IPS-18c (cell line): ENCODE data around the gene PHRF1.

Experiments used
- H3K4me3 ChIP-seq: 2 replicates; pipeline ENCODE4 v1.7.0; 2013; ENCODE audit warnings: low read depth, mild to moderate bottlenecking, low read length, moderate library complexity; ENCODE audit not compliant: insufficient read depth
- H3K9me3 ChIP-seq: one replicate; pipeline ENCODE4 v1.6.1; 2013; ENCODE audit warnings: mild to moderate bottlenecking, low read length, moderate library complexity; ENCODE audit not compliant: control insufficient read depth, insufficient read depth

The PHRF1 gene

GRCh38 chr11:625636-626268, 49.5 kb downstream of the PHRF1 start:
- Histone ChIP-seq H3K9me3 (no peaks in the 10 kb centered on the region), H3K4me3 (no peak overlapping the region)

- Histone ChIP-seq H3K4me3 (no peak within 1 kb of the TSS), H3K9me3 (no peaks in the 10 kb centered on the region)
Observed at GRCh38 chr11:626475-627307, 50.4 kb downstream of the PHRF1 start, which contains the start of gene SCT. SCT (minus strand) TSS chr11:627181; CDS start chr11:627143, 38 bp downstream.

- Histone ChIP-seq H3K4me3 (no peak overlapping the region), H3K9me3 (no peaks in the 10 kb centered on the region)
Observed at GRCh38 chr11:627308-627576, 51.0 kb downstream of the PHRF1 start.

- no peak overlapping the region for H3K4me3 ChIP-seq
- no peaks in the 10 kb centered on the region for H3K9me3 ChIP-seq
Observed at GRCh38 chr11:628056-628455, 51.8 kb downstream of the PHRF1 start.

- H3K4me3 ChIP-seq: no peak overlapping the region
Observed at GRCh38 chr11:629237-629583, 52.9 kb downstream of the PHRF1 start.

GRCh38 chr11:630871-631270, 54.6 kb downstream of the PHRF1 start:
- H3K4me3 ChIP-seq: no peak overlapping the region

More at GRCh38 chr11:629237-629583, 52.9 kb downstream of the PHRF1 start:
- H3K9me3 ChIP-seq: no peaks in the 10 kb centered on the region

GRCh38 chr11:635945-636510, 59.8 kb downstream of the PHRF1 start:
- Histone ChIP-seq H3K9me3 (no peaks in the 10 kb centered on the region), H3K4me3 (peak overlapping the region; percentile 50; the same call in 1 of the 2 replicates)

More at GRCh38 chr11:630871-631270, 54.6 kb downstream of the PHRF1 start:
- H3K9me3 ChIP-seq: no peaks in the 10 kb centered on the region

- Histone ChIP-seq H3K9me3 (no peaks in the 10 kb centered on the region), H3K4me3 (peak within 1 kb of the TSS; percentile 50)
Observed at GRCh38 chr11:636511-637332, 60.5 kb downstream of the PHRF1 start, which contains the start of gene DRD4. DRD4 (plus strand) TSS chr11:637269; CDS start chr11:637305, 36 bp downstream.

- no peaks in the 10 kb centered on the region for H3K9me3 ChIP-seq
- H3K4me3 ChIP-seq: peak overlapping the region; percentile 50
Observed at GRCh38 chr11:637333-637592, 61.0 kb downstream of the PHRF1 start.

- Histone ChIP-seq H3K9me3 (no peaks in the 10 kb centered on the region), H3K4me3 (peak overlapping the region; percentile 50)
Observed at GRCh38 chr11:637593-638521, 61.6 kb downstream of the PHRF1 start.

GRCh38 chr11:638631-639331, 62.5 kb downstream of the PHRF1 start:
- H3K9me3 ChIP-seq: no peaks in the 10 kb centered on the region
- H3K4me3 ChIP-seq: peak overlapping the region; percentile 50; the same call in 1 of the 2 replicates

- Histone ChIP-seq H3K4me3 (peak overlapping the region; percentile 50; the same call in 1 of the 2 replicates), H3K9me3 (no peaks in the 10 kb centered on the region)
Observed at GRCh38 chr11:639332-639955, 63.2 kb downstream of the PHRF1 start.

GRCh38 chr11:640021-640706, 63.9 kb downstream of the PHRF1 start:
- H3K4me3 ChIP-seq: peak overlapping the region; percentile 24; the same call in 1 of the 2 replicates
- H3K9me3 ChIP-seq: no peaks in the 10 kb centered on the region

- Histone ChIP-seq H3K4me3 (no peak overlapping the region), H3K9me3 (no peaks in the 10 kb centered on the region)
Observed at GRCh38 chr11:641806-642370, 65.6 kb downstream of the PHRF1 start.

- Histone ChIP-seq H3K4me3 (no peak overlapping the region), H3K9me3 (no peaks in the 10 kb centered on the region)
Observed at GRCh38 chr11:643366-643765, 67.1 kb downstream of the PHRF1 start.
